Stomach (tissue), 4 donors: ENCODE data around the gene PLEKHG2.

Source experiments
- CTCF ChIP-seq, 7 experiments: fragments of 450-650 bp in 4 of 7; fragments of 200-600 bp in 3 of 7; sonication (generic) in 3 of 7; IDR thresholded peaks; one replicate each; pipeline ENCODE4 v1.5.1; 2016 to 2019; ENCODE audit warnings: antibody characterized with exemption in 7 of 7, control low read depth in 2 of 7, mild to moderate bottlenecking in 1 of 7
- POLR2A ChIP-seq, 4 donors: fragments of 450-650 bp; IDR thresholded peaks; one replicate each; pipeline ENCODE4 v1.6.1; 2016; ENCODE audit warnings: antibody characterized with exemption in 4 of 4, control low read depth in 2 of 4, mild to moderate bottlenecking in 1 of 4, moderate library complexity in 1 of 4
- POLR2AphosphoS5 ChIP-seq, 3 donors: sonication (generic); formaldehyde crosslinking; IDR thresholded peaks; one replicate each; pipeline ENCODE4 v1.6.1; 2016; ENCODE audit warnings: antibody characterized with exemption in 3 of 3

- TF ChIP-seq POLR2A (IDR thresholded peaks at IDR 0.05) (no peak), CTCF (IDR thresholded peaks at IDR 0.05) (no peak), POLR2AphosphoS5 (IDR thresholded peaks at IDR 0.05) (no peak)
Measured at GRCh38 chr19:39365531-39365930, 46.9 kb upstream of the PLEKHG2 start.
